HCT116 (cell line): ENCODE measurements around the gene HK3.

Experiments used
- CTCF ChIP-seq, 3 experiments: fragments of 200-600 bp in 1 of 3; sonication (generic) in 1 of 3; IDR thresholded peaks in 2 of 3; conservative IDR thresholded peaks in 1 of 3; 2 replicates each; pipeline ENCODE4 v1.5.1; 2012 to 2017; ENCODE audit warnings: low read depth in 2 of 3, low read length in 2 of 3, antibody characterized with exemption in 1 of 3, borderline replicate concordance in 1 of 3, control low read depth in 1 of 3, mild to moderate bottlenecking in 1 of 3, mixed read lengths in 1 of 3, mixed run types in 1 of 3, moderate library complexity in 1 of 3; ENCODE audit not compliant: insufficient read depth in 1 of 3
- EZH2 ChIP-seq: fragments of 200-600 bp; sonication (generic); IDR thresholded peaks from 2 replicates; pipeline ENCODE4 v1.6.1; 2017; ENCODE audit warnings: antibody characterized with exemption, mixed run types
- EZH2phosphoT487 ChIP-seq: fragments of 200-600 bp; IDR thresholded peaks from 2 replicates; pipeline ENCODE4 v1.6.1; 2018; ENCODE audit warnings: antibody characterized with exemption, borderline replicate concordance
- POLR2AphosphoS5 ChIP-seq: IDR thresholded peaks from 2 replicates; pipeline ENCODE4 v1.6.1; 2011; ENCODE audit warnings: mild to moderate bottlenecking, low read depth, low read length, moderate library complexity
- RAD21 ChIP-seq: IDR thresholded peaks from 2 replicates; pipeline ENCODE4 v1.6.1; 2012; ENCODE audit warnings: low read depth, mild to moderate bottlenecking
- YY1 ChIP-seq: IDR thresholded peaks from 2 replicates; pipeline ENCODE4 v1.6.1; 2011; ENCODE audit warnings: low read length, low read depth, moderate library complexity, mild to moderate bottlenecking; ENCODE audit not compliant: insufficient replicate concordance; ENCODE audit errors: extremely low read depth

GRCh38 chr5:176904276-176904675 is 5.1 kb upstream of the HK3 start:
- TF ChIP-seq CTCF (IDR thresholded peaks at IDR 0.05 in 2 of 3, conservative IDR thresholded peaks at IDR 0.05 in 1 of 3; ENCODE audit: borderline replicate concordance in 1 of 3, insufficient read depth in 1 of 3, low read depth in 2 of 3, low read length in 2 of 3): no peak
- TF ChIP-seq RAD21: no peak
- no peak for TF ChIP-seq EZH2
- no peak for TF ChIP-seq EZH2phosphoT487
- TF ChIP-seq POLR2AphosphoS5: no peak
- no peak for TF ChIP-seq YY1
